ENCODE results near the gene SPG21. TPM values are rescaled to one million over a fixed set of nuclear protein-coding genes. Genes with fewer than 3 reads are reported as not detected.

Gene SPG21
- total and polyA plus RNA-seq, 2 of the 4 experiments (the other 2 are of a cell fraction), result 59.9 to 60.8 TPM

DNA sequence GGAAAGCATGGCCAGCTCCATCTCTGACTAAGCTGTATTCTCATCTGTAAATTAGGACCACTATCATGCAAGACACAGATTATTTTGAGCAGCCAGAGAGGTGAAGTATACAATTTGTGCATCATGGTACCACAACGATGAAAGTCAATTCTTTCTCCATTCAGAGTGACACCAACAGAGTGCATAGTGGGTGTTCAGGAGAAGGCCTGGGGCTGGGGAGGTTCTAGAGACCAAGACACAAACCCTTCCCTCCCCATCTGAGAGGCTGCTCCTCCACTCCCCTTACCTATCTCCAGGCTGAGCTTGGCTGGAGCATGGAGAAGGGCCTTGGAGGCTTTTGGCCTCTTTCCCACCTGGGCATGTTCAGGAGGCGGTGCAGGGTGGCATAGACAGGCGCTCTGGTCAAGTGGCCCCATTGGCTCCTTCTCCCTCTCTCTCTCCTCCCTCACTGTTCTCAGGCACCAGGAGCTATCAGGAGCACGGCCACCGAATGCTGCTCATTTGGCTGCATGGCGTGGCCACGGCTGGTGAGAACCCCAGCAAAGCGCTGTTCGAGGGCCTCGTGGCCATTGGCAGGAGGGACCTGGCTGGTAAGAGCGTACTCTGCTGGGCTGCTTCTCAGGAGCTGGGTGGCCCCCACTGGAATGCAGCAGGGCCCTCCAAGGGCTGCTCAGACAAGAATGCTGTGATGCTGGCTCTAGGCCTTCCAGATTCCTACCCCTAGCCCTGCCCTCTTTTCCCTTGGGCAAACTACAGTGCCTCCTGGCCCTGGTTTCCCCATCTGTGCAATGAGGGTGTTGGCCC is 40.1 kb downstream of the SPG21 start (continued):
- no peak for TF ChIP-seq POLR2A (IDR thresholded peaks at IDR 0.05; ENCODE audit: low read depth, low read length)

DNA sequence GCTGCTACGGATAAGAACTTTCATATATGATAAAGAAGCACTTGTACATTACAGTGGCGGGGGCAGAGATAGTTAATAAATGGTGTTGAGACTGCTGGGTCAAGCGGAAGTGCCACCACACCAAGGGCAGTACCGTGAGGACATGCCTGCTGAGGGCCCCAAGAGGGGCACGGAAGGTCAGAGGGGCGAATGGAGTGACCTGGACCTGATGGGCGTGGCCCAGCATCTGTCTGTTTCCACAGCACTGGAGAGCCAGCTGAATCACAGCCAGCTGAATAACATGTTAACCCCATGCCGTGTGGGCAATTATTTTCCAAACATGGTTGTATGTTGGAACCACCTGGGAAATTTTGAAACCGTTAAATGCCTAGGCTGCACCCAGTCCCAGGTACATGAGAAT is 40.8 kb downstream of the SPG21 start:
- 75% methylated on average over 4 of the region's 9 CpGs; no CpG with 5 or more reads in 1 of the 2 experiments for WGBS, 2 experiments (ENCODE audit: extremely low coverage in 2 of 2, insufficient read length in 1 of 2)
- no TSS peak for BruUV-seq (replicated peaks)
- ATAC-seq (ENCODE audit: low read depth), result no peak

More for the DNA sequence above, 40.8 kb downstream of the SPG21 start:
- in situ Hi-C loops (cut with MboI; ENCODE audit: low sequenced_read_pairs) (no loop called here), dilution Hi-C loops (cut with HindIII; ENCODE audit: low sequenced_read_pairs, unreplicated experiment) (no loop called here), intact Hi-C loops (cut with micrococcal nuclease) (no loop called here)
- Histone ChIP-seq H4K91ac (ENCODE audit: insufficient read depth, low read depth, low read length) (no peak overlapping the region), H3K27ac (ENCODE audit: insufficient read depth, low read length) (no peak overlapping the region), H3K14ac (replicated peaks; ENCODE audit: low read depth, low read length) (no peak overlapping the region), H2AK9ac (replicated peaks; ENCODE audit: low read depth, low read length, poor library complexity) (no peak overlapping the region), H3K23ac (ENCODE audit: low read depth, low read length) (no peak overlapping the region), H4K20me1 (ENCODE audit: insufficient read depth, low read length) (no peaks in the 10 kb centered on the region), H2BK120ac (ENCODE audit: low read depth, low read length) (no peak overlapping the region), H2BK5ac (ENCODE audit: low read depth, low read length, poor library complexity, severe bottlenecking) (no peak overlapping the region), H3K4me2 (ENCODE audit: low read depth, low read length) (no peak overlapping the region), H3K4ac (ENCODE audit: low read depth, low read length) (no peak overlapping the region), H2BK15ac (ENCODE audit: low read depth, low read length) (no peak overlapping the region), H3K9me3 (ENCODE audit: control insufficient read depth, insufficient read depth, low read length) (no peaks in the 10 kb centered on the region), H3K79me1 (ENCODE audit: low read depth in 1 of 2, low read length in 2 of 2) (no peaks in the 10 kb centered on the region), H3K9me1 (ENCODE audit: insufficient read depth, low read length) (peaks cover 4% of the 10 kb centered on the region), H3K36me3 (ENCODE audit: control insufficient read depth, insufficient read depth, low read length) (peaks cover 2% of the 10 kb centered on the region), H3K18ac (ENCODE audit: low read depth, low read length) (no peak overlapping the region), H2AK5ac (ENCODE audit: low read depth, low read length) (no peak overlapping the region), H2BK20ac (ENCODE audit: low read depth, low read length) (no peak overlapping the region), H3K4me1 (ENCODE audit: control insufficient read depth, insufficient read depth, low read length) (no peaks in the 10 kb centered on the region; the same call in 1 of the 2 replicates), H2AFZ (replicated peaks; ENCODE audit: low read length, poor library complexity) (no peak overlapping the region), H4K5ac (ENCODE audit: low read depth, low read length) (no peak overlapping the region), H3K56ac (ENCODE audit: extremely low read depth, insufficient read depth, low read length) (no peak overlapping the region), H3K27me3 (ENCODE audit: control insufficient read depth, insufficient read depth, low read length) (no peaks in the 10 kb centered on the region), H3K4me3 (ENCODE audit: insufficient read depth, low read depth, low read length) (no peak overlapping the region), H3K9ac (ENCODE audit: low read depth, low read length) (no peak overlapping the region), H4K8ac (ENCODE audit: low read depth in 2 of 2, low read length in 2 of 2) (no peak overlapping the region)
- ChIA-PET POLR2A (ENCODE audit: unreplicated experiment) (no interaction called here), CTCF (no interaction called here)
- DNase-seq, result no peak
- TF ChIP-seq CEBPB (IDR thresholded peaks at IDR 0.05; ENCODE audit: low read depth, low read length), result no peak
- no peak for TF ChIP-seq RFX5 (IDR thresholded peaks at IDR 0.05; ENCODE audit: low read depth, low read length)
- no peak for TF ChIP-seq FOS (IDR thresholded peaks at IDR 0.05; ENCODE audit: low read depth, low read length)
- TF ChIP-seq CHD1 (IDR thresholded peaks at IDR 0.05; ENCODE audit: low read depth, low read length), result no peak
- TF ChIP-seq MAZ (IDR thresholded peaks at IDR 0.05; ENCODE audit: borderline replicate concordance, low read depth, low read length), result no peak
- no peak for TF ChIP-seq RAD21 (IDR thresholded peaks at IDR 0.05; ENCODE audit: low read length)
- no peak for TF ChIP-seq NFE2L2 (IDR thresholded peaks at IDR 0.05; ENCODE audit: low read depth, low read length)
- TF ChIP-seq MXI1 (IDR thresholded peaks at IDR 0.05; ENCODE audit: borderline replicate concordance, low read depth, low read length), result no peak
- no peak for TF ChIP-seq BHLHE40 (IDR thresholded peaks at IDR 0.05; ENCODE audit: low read depth, low read length)
- TF ChIP-seq USF2 (IDR thresholded peaks at IDR 0.05; ENCODE audit: low read depth, low read length), result no peak
- TF ChIP-seq POLR2A (IDR thresholded peaks at IDR 0.05; ENCODE audit: low read depth, low read length), result no peak
- TF ChIP-seq MAFK (IDR thresholded peaks at IDR 0.05; ENCODE audit: low read depth, low read length), result no peak
- TF ChIP-seq CTCF (conservative IDR thresholded peaks at IDR 0.05; ENCODE audit: low read depth, low read length), result no peak
